ENCODE data around the gene ALPP.

Gene ALPP

GRCh38 chr2:232431705-232432590 lies 53.4 kb downstream of the ALPP start:
- no peak for DNase-seq
